ENCODE results near the gene DSE.

The DSE gene

DNA sequence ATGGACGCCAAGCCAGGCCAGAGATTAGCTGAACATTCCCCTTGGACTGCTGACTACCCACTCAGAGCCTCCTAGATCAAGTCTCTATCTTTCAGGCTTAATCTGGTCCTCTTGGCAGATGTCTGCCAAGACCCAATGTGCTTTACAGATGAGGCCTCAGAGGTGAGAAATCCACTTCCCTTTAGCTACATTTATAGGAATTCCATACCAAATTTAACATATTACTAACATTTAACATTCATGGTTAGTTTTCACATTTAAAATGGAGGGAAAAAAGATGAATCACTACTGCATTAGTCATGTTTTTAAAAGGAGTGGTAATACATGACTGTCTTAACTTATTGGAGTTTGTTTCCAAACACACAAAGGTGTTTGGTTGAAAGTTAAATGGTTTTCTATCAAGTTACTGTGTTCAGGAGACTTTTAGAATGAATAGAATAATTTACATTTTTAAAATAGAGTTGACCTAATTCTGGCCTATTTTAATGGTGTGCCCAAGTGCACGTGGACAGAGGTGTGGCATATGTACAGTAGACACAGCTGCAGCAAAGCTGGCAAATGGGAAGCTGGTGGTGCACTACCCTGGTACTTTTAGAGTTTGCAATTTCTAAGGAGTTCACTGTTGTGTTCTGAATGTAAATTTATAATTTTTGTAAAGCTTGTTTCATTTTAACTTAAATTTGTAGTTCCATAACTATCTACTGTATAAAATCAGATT is 48.5 kb downstream of the DSE start:
- no peak for FAIRE-seq

DNA sequence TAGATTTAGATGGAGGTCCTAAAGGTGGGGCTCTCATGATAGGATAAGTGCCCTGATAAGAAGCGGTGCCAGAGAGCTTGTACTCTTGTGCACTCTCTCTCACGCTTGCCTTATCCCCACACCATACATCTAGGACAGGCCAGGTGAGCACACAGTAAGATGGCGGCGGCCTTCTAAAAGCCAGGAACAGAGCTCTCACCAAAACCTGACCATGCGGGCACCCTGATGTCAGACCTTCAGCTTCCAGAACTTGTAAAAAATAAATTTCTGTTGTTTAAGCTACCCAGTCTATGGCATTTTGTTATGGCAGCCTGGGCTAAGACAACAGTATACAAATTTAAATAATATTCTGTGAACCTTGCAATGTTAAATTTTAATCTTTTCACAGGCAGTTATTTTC is 49.6 kb downstream of the DSE start:
- no peak for FAIRE-seq

DNA sequence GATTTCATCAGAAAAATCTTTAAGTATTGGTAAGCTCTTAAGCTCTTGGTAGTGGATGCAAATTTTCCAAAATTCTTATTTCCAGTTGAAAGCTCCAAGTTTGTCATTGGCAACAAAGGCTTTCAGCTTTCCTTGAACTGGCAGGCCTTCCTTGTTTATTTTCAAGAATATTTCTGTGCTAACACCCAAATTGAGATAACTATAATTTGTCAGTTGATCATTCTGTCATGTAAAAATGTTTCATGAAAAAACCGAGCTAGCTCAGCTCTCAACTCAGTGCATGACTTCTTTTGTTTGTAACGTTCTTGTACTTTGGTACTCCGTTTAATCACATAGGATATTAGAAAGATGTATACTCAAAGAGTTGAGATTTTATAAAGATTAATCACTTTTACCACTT is 51.5 kb downstream of the DSE start:
- no peak for FAIRE-seq

DNA sequence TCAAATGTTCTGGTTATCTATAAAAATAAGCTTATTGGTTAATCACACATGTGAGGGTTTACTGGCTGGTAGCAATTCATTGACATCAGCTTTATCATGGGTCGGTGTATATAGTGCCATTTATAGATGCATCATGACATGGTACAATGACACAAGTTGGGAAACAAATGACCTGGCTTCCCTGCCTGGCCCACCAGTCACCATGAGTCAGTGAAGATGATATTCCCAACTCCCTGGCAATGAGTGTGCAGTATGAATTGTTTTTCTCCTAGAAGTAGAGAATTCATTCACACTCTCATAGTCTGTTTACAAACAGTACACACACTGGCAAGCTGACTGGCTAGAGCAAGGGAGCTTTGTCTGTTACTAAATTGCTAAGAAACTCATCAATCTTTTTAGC is 53.3 kb downstream of the DSE start:
- FAIRE-seq = no peak

DNA sequence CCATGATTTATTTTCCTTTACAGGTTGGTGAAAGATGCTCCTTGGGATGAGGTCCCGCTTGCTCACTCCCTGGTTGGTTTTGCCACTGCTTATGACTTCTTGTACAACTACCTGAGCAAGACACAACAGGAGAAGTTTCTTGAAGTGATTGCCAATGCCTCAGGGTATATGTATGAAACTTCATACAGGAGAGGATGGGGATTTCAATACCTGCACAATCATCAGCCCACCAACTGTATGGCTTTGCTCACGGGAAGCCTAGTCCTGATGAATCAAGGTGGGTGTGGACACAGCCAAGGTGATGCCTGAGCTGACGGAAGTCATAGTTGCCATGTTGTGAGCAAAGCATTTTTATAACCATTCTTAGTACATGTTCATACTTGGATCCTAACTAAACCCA is 55.8 kb downstream of the DSE start:
- FAIRE-seq = no peak

DNA sequence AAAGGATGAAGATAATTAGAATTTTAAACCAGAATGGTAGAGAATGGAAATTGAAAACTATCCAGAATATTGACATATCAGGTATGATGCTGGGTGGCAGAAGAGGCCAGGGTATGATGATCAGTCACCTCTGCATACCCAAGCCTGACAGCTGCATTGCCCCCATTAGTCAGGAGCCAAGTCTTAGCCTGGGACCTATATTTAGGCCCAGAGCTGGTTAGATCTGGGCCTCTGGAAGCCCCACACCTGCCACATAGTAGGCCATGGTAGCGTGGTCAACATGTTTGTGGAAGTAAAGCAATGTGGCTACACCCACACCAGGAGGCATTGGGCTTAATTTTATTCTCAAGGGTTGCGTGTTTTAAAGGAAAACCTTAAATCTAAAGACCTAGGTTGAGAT is 58.4 kb downstream of the DSE start:
- FAIRE-seq = no peak

DNA sequence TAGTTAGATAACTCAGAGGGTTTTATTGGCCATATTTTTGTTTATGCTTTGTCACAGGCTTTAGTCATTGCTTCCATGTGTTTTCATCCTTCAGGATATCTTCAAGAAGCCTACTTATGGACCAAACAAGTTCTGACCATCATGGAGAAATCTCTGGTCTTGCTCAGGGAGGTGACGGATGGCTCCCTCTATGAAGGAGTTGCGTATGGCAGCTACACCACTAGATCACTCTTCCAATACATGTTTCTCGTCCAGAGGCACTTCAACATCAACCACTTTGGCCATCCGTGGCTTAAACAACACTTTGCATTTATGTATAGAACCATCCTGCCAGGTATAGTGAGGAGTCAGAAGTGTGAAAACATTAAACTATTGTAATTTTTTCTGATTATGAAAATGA is 60.1 kb downstream of the DSE start:
- FAIRE-seq = no peak

DNA sequence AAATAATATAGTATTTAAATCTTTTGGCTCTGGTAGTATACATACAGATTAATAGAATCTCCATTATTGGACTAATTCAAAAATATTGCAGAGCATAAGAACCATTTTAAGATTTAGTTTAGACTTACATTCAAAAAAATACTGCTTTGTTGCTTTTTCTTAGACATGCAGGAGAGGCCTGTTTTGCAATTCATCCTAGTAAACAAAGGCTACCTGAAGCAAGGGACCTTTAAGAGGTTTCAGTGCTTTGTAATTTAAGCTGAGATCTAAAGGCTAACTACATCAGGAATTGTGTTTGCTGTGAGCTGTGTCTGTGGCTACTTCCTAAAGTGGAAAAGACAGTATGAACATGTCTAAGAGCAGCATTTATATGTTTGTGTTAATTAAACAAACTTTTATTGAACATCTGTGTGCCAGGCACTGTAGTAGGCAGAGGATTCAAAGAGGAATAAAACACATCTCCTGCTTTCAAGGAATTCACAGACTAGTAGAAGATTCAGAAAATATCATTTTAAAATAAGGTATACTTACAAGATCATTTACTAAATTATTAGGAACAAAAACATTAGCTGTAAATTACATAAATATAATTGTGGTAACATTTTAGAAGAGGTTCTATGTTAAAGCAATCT is 61.3 kb downstream of the DSE start:
- FAIRE-seq = peak; percentile 15

DNA sequence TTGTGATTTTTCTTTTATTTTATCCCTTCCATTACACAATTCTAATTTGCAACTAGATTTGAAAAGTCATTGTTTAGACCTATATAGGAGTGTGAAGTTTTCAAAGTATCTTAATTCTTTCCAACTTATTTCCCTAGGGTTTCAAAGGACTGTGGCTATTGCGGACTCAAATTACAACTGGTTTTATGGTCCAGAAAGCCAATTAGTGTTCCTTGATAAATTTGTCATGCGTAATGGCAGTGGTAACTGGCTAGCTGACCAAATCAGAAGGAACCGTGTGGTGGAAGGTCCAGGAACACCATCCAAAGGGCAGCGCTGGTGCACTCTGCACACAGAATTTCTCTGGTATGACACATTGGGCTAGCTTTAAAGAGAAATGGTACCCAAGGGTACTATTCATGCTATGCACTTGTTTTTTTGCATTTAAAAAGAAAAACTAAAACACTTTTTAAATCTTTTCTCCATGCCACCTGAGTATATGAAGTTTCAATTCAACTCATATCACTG is 62.5 kb downstream of the DSE start:
- FAIRE-seq = no peak

DNA sequence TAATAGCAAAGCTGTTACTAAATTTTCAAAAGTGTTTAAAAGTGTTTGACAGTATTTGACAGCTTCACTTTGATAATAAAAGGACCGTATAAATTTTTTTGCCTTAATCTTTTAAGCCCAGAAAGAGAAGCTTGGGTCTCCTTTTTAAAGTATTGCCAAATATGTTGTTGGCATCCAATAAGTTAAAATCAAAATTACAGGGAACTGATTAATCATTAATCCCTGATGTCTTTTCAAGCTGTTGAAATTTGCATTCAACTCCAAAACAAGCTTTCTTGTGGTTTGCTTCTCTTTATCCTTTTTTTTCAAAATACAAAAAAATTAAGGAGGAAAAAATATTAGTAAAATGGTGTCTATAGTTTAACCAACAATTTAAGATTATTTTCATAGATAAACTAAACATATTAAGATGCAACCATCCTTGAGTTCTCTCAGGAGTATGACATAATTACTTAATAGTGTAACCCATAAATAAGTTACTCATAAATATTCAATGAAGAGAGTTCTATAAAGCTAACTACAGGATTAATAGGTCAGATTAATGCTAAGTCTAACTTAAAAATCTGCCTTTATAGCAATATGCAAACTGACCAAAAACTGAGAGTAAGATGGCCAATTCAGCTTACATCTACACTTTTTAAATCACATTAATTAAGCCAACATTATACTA is 63.4 kb downstream of the DSE start:
- FAIRE-seq = no peak

DNA sequence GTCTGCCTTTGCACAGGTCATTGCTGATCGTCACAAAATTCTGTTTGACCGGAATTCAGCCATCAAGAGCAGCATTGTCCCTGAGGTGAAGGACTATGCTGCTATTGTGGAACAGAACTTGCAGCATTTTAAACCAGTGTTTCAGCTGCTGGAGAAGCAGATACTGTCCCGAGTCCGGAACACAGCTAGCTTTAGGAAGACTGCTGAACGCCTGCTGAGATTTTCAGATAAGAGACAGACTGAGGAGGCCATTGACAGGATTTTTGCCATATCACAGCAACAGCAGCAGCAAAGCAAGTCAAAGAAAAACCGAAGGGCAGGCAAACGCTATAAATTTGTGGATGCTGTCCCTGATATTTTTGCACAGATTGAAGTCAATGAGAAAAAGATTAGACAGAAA is 65.8 kb downstream of the DSE start:
- FAIRE-seq = no peak

DNA sequence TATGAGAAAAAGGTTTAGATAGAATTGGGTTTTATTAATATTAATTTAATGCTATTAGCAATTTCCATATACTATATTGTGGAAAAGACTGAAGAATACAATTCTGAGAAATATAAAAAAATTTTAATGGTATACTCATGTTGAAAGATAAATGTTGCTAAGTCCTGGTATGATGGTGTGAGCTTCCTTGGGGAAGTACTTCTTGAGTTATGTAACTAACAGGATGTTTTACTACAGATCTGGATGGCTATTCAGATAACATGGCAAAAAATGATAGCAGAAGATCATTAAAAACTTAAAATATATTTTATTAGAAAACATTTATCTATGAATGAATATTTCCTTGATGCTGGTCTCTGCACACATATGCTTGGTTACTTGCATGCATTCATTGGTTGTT is 66.9 kb downstream of the DSE start:
- FAIRE-seq = no peak

DNA sequence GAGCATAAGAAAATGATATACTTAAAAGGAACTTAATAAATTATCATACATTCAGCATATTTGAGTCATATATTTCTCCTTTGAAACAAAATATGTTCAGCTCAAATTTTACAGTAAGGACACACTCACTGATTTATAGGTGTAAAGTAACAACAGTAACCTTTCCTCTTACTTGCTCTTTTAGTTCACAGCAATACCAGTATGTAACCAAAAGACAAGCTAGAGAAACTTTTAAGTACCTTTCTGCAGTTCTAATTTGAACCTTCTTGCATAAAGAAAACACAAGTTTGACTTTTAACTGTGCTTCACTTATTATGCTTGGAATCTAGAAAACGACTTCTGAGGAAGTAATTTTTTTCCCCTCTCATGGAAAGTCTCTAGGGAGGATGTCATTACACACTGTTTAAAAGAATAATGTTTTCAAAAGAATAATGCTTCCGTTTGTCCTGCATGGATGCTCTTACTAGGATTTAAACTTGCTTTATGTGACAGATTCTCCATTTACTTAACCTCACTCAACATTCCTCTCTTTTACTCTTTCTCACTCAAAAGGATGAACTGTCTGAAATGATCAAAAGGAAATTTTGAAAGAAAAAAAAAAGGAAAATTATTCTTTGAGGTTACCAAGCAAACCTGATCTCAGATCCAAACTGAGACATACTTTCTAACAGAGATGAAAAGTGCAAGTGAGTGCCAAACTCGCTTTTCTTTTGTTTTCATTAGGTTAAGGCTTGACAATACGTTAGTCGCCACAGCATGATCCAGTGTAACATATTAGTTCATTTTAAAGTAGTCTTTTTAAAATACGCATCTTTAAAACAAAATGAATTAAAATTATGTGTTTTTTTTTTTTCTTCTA is 68.1 kb downstream of the DSE start:
- FAIRE-seq = no peak

DNA sequence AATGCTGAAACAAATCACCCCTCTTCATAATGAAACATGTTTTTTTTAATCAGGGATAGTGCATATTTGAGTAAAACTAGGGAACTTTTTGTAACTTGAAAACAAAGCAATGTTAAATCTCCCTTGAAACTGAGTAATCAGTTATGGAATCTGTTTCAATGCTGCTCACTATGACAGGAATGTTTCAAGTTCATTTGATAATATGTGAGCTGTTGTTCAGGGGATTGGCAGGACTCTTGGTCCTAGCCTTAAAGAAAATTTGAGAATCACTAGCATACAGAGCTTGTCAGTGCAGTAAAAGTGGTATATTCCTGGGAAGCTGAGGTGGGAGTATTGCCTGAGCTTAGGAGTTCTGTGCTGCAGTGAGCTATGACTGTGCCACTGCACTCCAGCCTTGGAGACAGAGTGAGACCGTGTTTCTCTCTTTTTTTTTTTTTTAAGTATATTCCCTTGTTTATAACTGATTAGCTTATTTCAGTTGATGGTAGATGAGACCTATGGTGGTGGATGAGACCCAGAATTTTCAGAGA is 68.8 kb downstream of the DSE start:
- FAIRE-seq = no peak

DNA sequence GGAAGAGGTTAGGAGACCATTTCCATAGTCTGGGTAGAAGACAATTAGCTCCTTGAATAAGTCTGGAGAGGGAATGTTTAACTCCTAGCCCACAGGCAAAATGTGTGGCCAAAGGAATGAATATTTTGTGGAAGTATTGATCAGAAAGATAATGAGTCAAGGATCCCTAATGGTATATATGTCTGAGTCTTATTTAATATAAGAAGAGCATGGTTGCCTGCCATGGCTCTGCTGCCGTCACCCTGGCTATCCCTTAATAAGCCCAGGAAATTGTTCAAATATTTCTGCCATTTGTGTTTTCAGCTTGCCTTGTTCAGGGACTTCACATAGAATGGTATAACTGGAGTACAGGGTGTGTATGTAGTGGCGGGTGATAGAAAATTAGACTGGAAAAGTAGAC is 72.4 kb downstream of the DSE start:
- FAIRE-seq = no peak

DNA sequence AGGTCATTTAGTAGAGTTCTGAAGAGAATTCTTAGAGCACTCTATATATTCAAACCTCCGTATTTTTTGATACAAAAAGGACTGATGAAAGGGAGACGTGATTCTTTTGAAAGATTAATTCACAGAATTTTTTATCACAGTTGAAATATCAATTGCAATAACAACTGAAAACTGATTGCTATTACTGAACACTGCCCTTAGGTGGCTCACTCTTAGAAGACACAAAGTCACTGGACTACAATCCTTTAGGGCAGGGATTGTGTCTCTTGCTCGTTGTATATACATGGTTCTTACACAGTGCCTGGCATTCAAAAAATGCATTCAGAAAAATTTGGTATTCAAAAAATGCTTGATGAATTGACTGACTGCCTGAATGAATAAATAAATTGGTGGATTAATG is 73.3 kb downstream of the DSE start:
- FAIRE-seq = peak; percentile 43

DNA sequence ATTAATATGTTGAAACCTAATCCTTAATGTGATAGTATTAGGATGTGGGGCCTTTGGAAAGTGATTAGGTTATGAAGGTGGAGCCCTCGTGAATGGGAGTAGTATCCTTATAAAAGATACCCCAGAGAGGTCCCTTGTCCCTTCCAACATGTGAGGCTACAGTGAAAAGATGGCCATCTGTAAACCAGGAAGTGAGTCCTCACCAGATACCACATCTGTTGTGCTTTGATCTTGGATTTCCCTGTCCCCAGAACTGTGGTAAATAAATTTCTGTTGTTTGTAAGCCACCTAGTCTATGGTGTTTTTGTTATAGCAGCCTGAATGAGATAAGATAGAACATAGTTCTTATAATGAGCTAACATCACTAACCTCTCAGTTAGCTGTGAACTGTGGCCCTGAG is 73.8 kb downstream of the DSE start:
- FAIRE-seq = no peak

DNA sequence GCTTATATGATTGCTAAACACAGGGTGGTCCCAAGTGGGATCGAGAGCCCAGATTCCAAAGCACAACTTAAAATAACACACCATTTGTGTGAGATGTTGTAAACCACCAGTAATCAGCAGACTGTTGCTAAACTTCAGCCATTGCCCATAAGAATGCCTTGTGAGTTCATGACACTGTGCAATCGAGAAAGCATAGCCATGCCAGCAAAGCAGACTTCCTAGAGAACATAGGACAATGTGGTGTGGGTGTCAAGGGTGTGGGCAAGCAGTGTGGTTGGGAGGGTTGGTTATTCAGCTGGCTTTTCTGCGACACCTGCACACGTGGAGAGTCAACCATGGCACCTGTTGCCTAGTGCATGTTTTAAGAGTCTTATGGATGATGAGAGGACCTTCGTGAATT is 74.4 kb downstream of the DSE start:
- FAIRE-seq = no peak

DNA sequence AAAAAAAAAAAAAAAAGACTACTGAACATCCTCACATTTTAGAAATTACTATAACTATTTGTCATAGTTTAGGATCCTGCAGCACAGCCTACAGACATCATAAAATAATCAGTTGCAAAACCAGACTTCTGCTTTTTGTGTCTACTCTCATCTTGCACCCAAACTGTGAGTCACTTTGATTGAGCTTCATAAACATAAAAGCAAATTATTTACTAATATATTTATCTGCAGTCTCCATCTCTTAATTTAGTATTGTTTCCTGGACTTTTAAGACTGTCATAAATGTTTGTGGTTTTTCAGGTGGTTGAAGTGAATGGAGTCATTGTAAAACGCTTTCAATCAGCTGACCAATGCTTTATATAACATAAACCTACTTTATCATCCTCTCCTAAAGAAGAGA is 75.7 kb downstream of the DSE start:
- FAIRE-seq = peak; percentile 41

DNA sequence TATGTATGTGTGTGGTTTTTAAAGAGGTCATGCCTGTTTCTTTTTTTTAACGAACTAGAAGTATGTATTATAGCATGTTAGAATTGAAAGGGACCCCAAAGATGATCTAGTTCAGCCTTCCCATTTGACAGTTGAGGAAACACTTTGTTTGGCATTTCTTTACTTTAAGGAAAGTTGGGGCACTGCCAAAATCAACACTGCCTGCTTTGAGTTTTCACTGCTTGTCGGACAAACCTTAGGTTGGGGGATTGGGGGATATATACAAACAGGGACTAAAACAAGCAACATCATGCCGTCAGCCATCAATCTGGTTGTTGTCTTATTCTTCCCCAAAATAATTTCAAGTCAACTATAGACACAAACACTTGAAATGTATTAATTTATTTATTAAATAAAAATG is 76.3 kb downstream of the DSE start:
- FAIRE-seq = no peak

DNA sequence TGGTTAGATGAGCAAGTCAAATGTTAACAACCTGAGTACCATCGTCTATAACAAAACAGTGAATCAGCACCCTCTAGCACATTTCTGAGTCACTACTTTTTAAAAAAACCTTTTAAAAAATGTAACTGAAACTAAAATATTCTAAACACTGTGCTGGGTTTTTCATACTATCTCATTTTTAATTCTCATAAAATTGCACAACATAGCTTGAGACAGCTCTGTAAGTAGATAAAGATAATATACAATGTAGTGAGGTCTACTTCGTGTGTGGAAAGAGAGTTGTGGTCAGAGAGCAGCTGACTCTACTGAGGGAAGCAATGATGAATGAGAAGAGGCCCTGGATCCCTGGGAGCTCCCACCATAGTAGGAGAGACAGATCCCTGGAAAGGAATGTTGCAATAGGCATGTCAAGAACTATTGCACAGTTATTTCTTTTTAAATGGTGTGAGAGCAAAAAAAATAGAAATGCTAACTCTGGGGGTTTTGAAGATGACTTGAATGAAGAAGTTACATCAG is 76.8 kb downstream of the DSE start:
- FAIRE-seq = no peak

DNA sequence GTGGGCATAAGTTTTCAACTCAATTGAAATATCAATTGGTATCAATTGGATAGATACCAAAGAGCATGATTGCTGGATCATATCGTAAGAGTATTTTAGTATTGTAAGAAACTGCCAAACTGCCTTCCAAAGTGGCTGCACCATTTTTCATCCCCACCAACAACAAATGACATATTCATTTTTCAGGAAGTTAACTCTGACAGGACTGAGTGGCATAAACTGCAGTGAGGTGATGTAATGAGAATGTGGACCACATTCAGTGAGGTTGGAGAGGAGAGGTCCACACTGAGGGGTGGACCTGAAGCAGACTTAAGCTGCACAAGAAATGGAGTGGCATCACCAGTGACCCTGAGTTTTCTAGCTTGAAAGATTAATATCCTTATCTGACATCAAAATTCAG is 78.8 kb downstream of the DSE start:
- FAIRE-seq = no peak
